Natural killer cell (primary cell): ENCODE results near the gene FAM89B. TPM values are rescaled to one million over a fixed set of nuclear protein-coding genes. Genes with fewer than 3 reads are reported as not detected.

Experiments
- ATAC-seq, 3 donors: fragments of 150-1000 bp in 2 of 3; fragments of 200-7000 bp in 1 of 3; cut with Tn5 transposase; 1 replicate in 1 of 3; 2 replicates in 2 of 3; pipeline ENCODE4 v1.10.0; 2021; ENCODE audit warnings: mild to moderate bottlenecking in 2 of 3, moderate library complexity in 2 of 3
- DNase-seq, 2 donors: peaks; one replicate each; pipeline versions ENCODE4 v3.0.0 to v3.0.0-alpha.2; 2013 to 2021; ENCODE audit warnings: mixed read lengths in 1 of 2
- H3K27ac ChIP-seq: one replicate; pipeline ENCODE4 v1.5.1; 2013; ENCODE audit warnings: mild to moderate bottlenecking, low read length
- H3K27me3 ChIP-seq: one replicate; pipeline ENCODE4 v1.6.1; 2013; ENCODE audit warnings: low read length; ENCODE audit not compliant: control insufficient read depth, insufficient read depth
- H3K36me3 ChIP-seq: one replicate; pipeline ENCODE4 v1.6.1; 2013; ENCODE audit warnings: low read length; ENCODE audit not compliant: control insufficient read depth, insufficient read depth
- H3K4me1 ChIP-seq: one replicate; pipeline ENCODE4 v1.6.1; 2013; ENCODE audit warnings: low read length; ENCODE audit not compliant: control insufficient read depth, insufficient read depth
- H3K4me3 ChIP-seq: one replicate; pipeline ENCODE4 v1.5.1; 2013; ENCODE audit warnings: low read length
- H3K9me3 ChIP-seq: one replicate; pipeline ENCODE4 v1.6.1; 2013; ENCODE audit warnings: low read length; ENCODE audit not compliant: control insufficient read depth, insufficient read depth
- H3K27ac Mint-ChIP-seq, 2 donors: one replicate each; pipeline ENCODE4 v1.8.0; 2022; ENCODE audit warnings: mild to moderate bottlenecking in 2 of 2, mixed read lengths in 2 of 2, moderate library complexity in 1 of 2
- H3K27me3 Mint-ChIP-seq, 2 donors: one replicate each; pipeline ENCODE4 v1.8.0; 2022; ENCODE audit warnings: low read depth in 2 of 2, mixed read lengths in 2 of 2
- H3K36me3 Mint-ChIP-seq: one replicate; pipeline ENCODE4 v1.8.0; 2022; ENCODE audit warnings: mixed read lengths
- H3K4me1 Mint-ChIP-seq, 2 donors: one replicate each; pipeline ENCODE4 v1.8.0; 2022; ENCODE audit warnings: mixed read lengths in 2 of 2
- H3K4me3 Mint-ChIP-seq: one replicate; pipeline ENCODE4 v1.8.0; 2022; ENCODE audit warnings: mild to moderate bottlenecking, moderate library complexity, mixed read lengths
- H3K9me3 Mint-ChIP-seq, 2 donors: one replicate each; pipeline ENCODE4 v1.8.0; 2022; ENCODE audit warnings: mixed read lengths in 2 of 2
- CTCF ChIP-seq: fragments of 200-600 bp; IDR thresholded peaks from one replicate; pipeline ENCODE4 v1.8.0; 2022; ENCODE audit warnings: antibody characterized with exemption
- WGBS: methylation state at CpG from one replicate; pipeline ENCODE4 v1.1.7; 2013; ENCODE audit warnings: missing lambda C conversion rate; ENCODE audit not compliant: insufficient coverage; 5-methylcytosine and 5-hydroxymethylcytosine counted together
- intact Hi-C: fragments of 100-400 bp; cut with micrococcal nuclease; formaldehyde crosslinking; loops from one replicate; pipeline ENCODE4 v1.14.2; 2022
- total RNA-seq, 4 donors: library from RNA; stranded (reverse); fragments of 120-200 nt in 1 of 4; gene quantifications; one replicate each; pipeline versions ENCODE4 v1.2.3 to v1.2.4, GENCODE V29; 2013 to 2022

FAM89B gene
- total RNA-seq, 3 donors from 2014 or later (not counting 1 experiment from before 2014, with no cell fraction given): 41.4 to 52.4 (median 44.6) TPM

- Mint-ChIP-seq H3K9me3 (no peaks in the 10 kb centered on the region), H3K4me1 (peaks cover 35 to 51% of the 10 kb centered on the region in 2 donors), H3K27ac (peak overlapping the region; percentile 96 to 97), H3K4me3 (peak overlapping the region; percentile 13), H3K36me3 (no peaks in the 10 kb centered on the region), H3K27me3 (no peaks in the 10 kb centered on the region)
- intact Hi-C loops: loop anchor here (5.0 kb wide), 1 partner anchor 391 kb away; the partner anchor contains the start of genes BANF1 and EIF1AD
- DNase-seq (no peak), ATAC-seq (no peak)
- WGBS: 38% methylated on average over 9 of the region's 10 CpGs
- Histone ChIP-seq H3K27ac (peak overlapping the region; percentile 22), H3K36me3 (peaks cover 23% of the 10 kb centered on the region), H3K4me3 (no peak overlapping the region), H3K27me3 (no peaks in the 10 kb centered on the region), H3K9me3 (no peaks in the 10 kb centered on the region), H3K4me1 (peaks cover 51% of the 10 kb centered on the region)
- no peak for TF ChIP-seq CTCF
Observed at GRCh38 chr11:65611028-65611757, 38.9 kb downstream of the FAM89B start.

GRCh38 chr11:65611758-65612603 is 39.6 kb downstream of the FAM89B start:
- Mint-ChIP-seq H3K27ac (peak overlapping the region; percentile 96 to 97), H3K27me3 (no peaks in the 10 kb centered on the region), H3K4me3 (peak overlapping the region; percentile 88), H3K36me3 (no peaks in the 10 kb centered on the region), H3K4me1 (peaks cover 43 to 59% of the 10 kb centered on the region in 2 donors), H3K9me3 (no peaks in the 10 kb centered on the region)
- H3K27ac ChIP-seq: peak overlapping the region; percentile 97
- intact Hi-C loops: loop anchor here (5.0 kb wide), 1 partner anchor 390 kb away; the partner anchor contains the start of genes BANF1 and EIF1AD
- H3K4me1 ChIP-seq: peaks cover 59% of the 10 kb centered on the region
- no peaks in the 10 kb centered on the region for H3K27me3 ChIP-seq
- DNase-seq: no peak
- H3K4me3 ChIP-seq: no peak overlapping the region
- WGBS: 69% methylated on average over 12 of the region's 12 CpGs
- ATAC-seq: no peak
- no peaks in the 10 kb centered on the region for H3K9me3 ChIP-seq
- H3K36me3 ChIP-seq: peaks cover 17% of the 10 kb centered on the region
- TF ChIP-seq CTCF: no peak

GRCh38 chr11:65612691-65613090 is 40.4 kb downstream of the FAM89B start:
- no peaks in the 10 kb centered on the region for H3K27me3 Mint-ChIP-seq
- H3K27ac ChIP-seq: peak overlapping the region; percentile 97
- intact Hi-C loops: loop anchor here (5.0 kb wide), 1 partner anchor 390 kb away; the partner anchor contains the start of genes BANF1 and EIF1AD
- H3K4me1 Mint-ChIP-seq: peaks cover 45 to 60% of the 10 kb centered on the region in 2 donors
- peaks cover 66% of the 10 kb centered on the region for H3K4me1 ChIP-seq
- H3K27me3 ChIP-seq: no peaks in the 10 kb centered on the region
- no peaks in the 10 kb centered on the region for H3K9me3 Mint-ChIP-seq
- peak overlapping the region; percentile 86 for H3K4me3 ChIP-seq
- no peaks in the 10 kb centered on the region for H3K36me3 Mint-ChIP-seq
- no peaks in the 10 kb centered on the region for H3K9me3 ChIP-seq
- H3K4me3 Mint-ChIP-seq: peak overlapping the region; percentile 88
- H3K36me3 ChIP-seq: peaks cover 20% of the 10 kb centered on the region
- no peak for DNase-seq
- no peak for TF ChIP-seq CTCF
- 40% methylated on average over 7 of the region's 7 CpGs for WGBS
- H3K27ac Mint-ChIP-seq: peak overlapping the region; percentile 96 to 97
- no peak for ATAC-seq
